ENCODE data around the gene OSBPL5.

GRCh38 chr11:3091081-3091845 lies 73.8 kb downstream of the OSBPL5 start:
- TF ChIP-seq FOXM1 (IDR thresholded peaks at IDR 0.05; ENCODE audit: borderline replicate concordance, low read depth): no peak
- TF ChIP-seq REST (IDR thresholded peaks at IDR 0.05; ENCODE audit: low read depth): no peak
- TF ChIP-seq, protein P1, sequence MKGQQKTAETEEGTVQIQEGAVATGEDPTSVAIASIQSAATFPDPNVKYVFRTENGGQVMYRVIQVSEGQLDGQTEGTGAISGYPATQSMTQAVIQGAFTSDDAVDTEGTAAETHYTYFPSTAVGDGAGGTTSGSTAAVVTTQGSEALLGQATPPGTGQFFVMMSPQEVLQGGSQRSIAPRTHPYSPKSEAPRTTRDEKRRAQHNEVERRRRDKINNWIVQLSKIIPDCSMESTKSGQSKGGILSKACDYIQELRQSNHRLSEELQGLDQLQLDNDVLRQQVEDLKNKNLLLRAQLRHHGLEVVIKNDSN (IDR thresholded peaks at IDR 0.05): no peak
- no peak; the same call in 1 of the 2 replicates for TF ChIP-seq TAF1 (IDR thresholded peaks at IDR 0.05; ENCODE audit: low read depth)
- TF ChIP-seq CREB1 (IDR thresholded peaks at IDR 0.05; ENCODE audit: low read depth): no peak
- TF ChIP-seq, protein P2, sequence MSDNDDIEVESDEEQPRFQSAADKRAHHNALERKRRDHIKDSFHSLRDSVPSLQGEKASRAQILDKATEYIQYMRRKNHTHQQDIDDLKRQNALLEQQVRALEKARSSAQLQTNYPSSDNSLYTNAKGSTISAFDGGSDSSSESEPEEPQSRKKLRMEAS (IDR thresholded peaks at IDR 0.05): no peak
- TF ChIP-seq CEBPB (IDR thresholded peaks at IDR 0.05): no peak
- TF ChIP-seq YY1 (IDR thresholded peaks at IDR 0.05; ENCODE audit: low read depth): no peak
- no peak for TF ChIP-seq RAD21 (IDR thresholded peaks at IDR 0.05; ENCODE audit: low read depth)
- TF ChIP-seq EGR1 (IDR thresholded peaks at IDR 0.05): no peak
- TF ChIP-seq EP300 (IDR thresholded peaks at IDR 0.05; ENCODE audit: borderline replicate concordance): no peak
- TF ChIP-seq TCF12 (IDR thresholded peaks at IDR 0.05; ENCODE audit: low read depth): no peak

Data from Ishikawa (cell line).